Activated naive CD8-positive, alpha-beta T cell treated with anti-CD3 and anti-CD28 coated beads, Interleukin-2, amount 10 ng/mL, durations not matched to agents 7 days and 5 days (primary cell): ENCODE measurements around the gene WARS2. TPM values are rescaled to one million over a fixed set of nuclear protein-coding genes. Genes with fewer than 3 reads are reported as not detected.
"Not testable (repeated sequence)": the region's sequence is repeated elsewhere in the genome, so short reads cannot be mapped to it uniquely, and the experiment has no call there.

ENCODE experiments used
- ATAC-seq: fragments of 150-1000 bp; cut with Tn5 transposase; one replicate; pipeline ENCODE4 v1.10.0; 2021; ENCODE audit warnings: low read depth, moderate library complexity
- POLR2A ChIA-PET: fragments of 350-600 bp; sonication (Branson Sonifier 250); formaldehyde crosslinking; loops from one replicate; lab custom pipeline; 2021; ENCODE audit warnings: antibody characterized with exemption; lab: Charles Lee
- DNase-seq: peaks from one replicate; pipeline ENCODE4 v3.0.0; 2021
- H3K27ac Mint-ChIP-seq: one replicate; pipeline ENCODE4 v1.8.0; 2022; ENCODE audit warnings: mild to moderate bottlenecking, mixed read lengths
- H3K27me3 Mint-ChIP-seq: one replicate; pipeline ENCODE4 v1.8.0; 2022; ENCODE audit warnings: mild to moderate bottlenecking, moderate library complexity, mixed read lengths
- H3K36me3 Mint-ChIP-seq: one replicate; pipeline ENCODE4 v1.8.0; 2021; ENCODE audit warnings: mild to moderate bottlenecking, mixed read lengths
- H3K4me1 Mint-ChIP-seq: one replicate; pipeline ENCODE4 v1.8.0; 2021; ENCODE audit warnings: mixed read lengths
- H3K4me3 Mint-ChIP-seq: one replicate; pipeline ENCODE4 v1.8.0; 2022; ENCODE audit warnings: mild to moderate bottlenecking, moderate library complexity, mixed read lengths
- H3K9me3 Mint-ChIP-seq: one replicate; pipeline ENCODE4 v1.8.0; 2021; ENCODE audit warnings: mixed read lengths
- total RNA-seq, 2 experiments: library from RNA; stranded (reverse); gene quantifications; one replicate each; pipeline ENCODE4 v1.2.3, GENCODE V29; 2021

WARS2 gene
- 10 to 100 TPM in 1 of 2 experiments, 1 to 10 TPM in 1; 8.5 to 10.3 TPM for total RNA-seq

DNA sequence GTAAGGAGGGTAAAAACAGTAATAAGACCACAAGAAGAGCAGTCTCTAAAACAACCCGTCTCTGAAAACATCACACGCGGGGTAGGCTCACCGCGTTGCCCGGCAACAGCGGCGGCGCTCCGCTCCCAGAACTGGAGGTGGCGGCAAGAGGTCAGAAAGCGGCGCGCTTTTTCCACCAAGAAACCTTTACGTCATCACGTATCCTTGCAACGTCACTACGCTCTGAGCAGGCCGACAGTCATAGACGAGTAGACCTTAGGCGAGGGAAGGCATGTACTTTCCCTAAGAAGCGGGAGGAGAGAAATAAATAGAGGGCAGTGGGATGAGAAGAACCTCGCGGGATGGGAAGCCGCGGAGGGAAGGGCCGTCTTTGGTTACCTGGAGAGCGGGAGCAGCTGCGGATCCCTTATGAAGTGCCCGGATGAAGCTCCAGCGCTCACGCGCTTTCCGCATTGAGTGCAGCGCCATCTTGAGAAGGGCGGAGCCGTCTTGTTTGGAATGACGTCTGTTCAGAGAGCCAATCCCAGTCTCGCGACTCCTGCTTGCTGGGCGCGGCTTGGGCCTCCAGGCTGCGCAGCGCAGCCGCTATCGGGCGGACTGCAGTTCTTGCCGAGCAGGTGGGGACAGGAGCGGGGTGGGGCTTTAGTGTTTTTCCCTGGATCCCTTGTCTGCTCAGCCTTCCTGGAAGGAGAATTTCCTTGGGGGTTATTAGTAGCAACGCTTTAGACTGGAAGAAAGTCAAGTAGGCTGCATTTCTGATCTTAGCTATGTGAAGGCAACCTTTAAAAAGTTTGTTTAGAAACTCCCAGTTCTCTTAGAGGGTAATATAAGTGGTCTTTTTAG is at the start of gene WARS2:
Gene WARS2 (minus strand): TSS at position 477 of the 843 bp plus-strand sequence. CDS start 9 bp downstream, at position 468.
- DNase-seq: peak; percentile 88
- H3K27ac Mint-ChIP-seq: no peak within 1 kb of the TSS
- H3K9me3 Mint-ChIP-seq: no peaks in the 10 kb centered on the region
- no peak within 1 kb of the TSS for H3K4me3 Mint-ChIP-seq
- H3K27me3 Mint-ChIP-seq: no peaks in the 10 kb centered on the region
- POLR2A ChIA-PET: interaction anchor here (0.6 to 1.1 kb wide), 2 partner anchors 9 to 1404 kb away, joined by 3 to 4 read pairs; no protein-coding TSS in a partner anchor
- peaks cover 16% of the 10 kb centered on the region for H3K4me1 Mint-ChIP-seq
- H3K36me3 Mint-ChIP-seq: peaks cover 6% of the 10 kb centered on the region
- peak; percentile 94 for ATAC-seq

DNA sequence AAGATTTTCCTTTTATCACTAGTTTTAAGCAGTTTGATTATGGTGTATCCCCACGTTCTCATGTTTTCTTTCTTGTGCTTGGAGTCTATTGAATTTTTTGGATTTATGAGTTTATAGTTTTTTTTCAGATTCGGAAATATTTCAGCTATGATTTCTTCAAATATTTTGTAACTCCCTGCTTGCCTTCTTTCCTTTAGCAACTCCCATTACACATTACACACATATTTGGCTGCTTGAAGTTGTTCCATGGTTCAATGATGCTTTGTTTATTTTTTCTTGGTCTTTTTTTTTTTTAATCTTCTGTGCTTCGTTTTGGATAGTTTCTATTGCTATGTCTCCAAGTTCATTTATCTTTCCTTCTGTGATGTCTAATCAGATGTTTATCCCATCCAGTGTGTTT is 48.5 kb upstream of the WARS2 start:
- Mint-ChIP-seq H3K36me3 (peaks cover 5% of the 10 kb centered on the region), H3K27me3 (no peaks in the 10 kb centered on the region), H3K27ac (no peak overlapping the region), H3K9me3 (peaks cover 3% of the 10 kb centered on the region), H3K4me3 (no peak overlapping the region), H3K4me1 (peaks cover 2% of the 10 kb centered on the region)
- POLR2A ChIA-PET: no interaction called here
- ATAC-seq: no peak
- no peak for DNase-seq

DNA sequence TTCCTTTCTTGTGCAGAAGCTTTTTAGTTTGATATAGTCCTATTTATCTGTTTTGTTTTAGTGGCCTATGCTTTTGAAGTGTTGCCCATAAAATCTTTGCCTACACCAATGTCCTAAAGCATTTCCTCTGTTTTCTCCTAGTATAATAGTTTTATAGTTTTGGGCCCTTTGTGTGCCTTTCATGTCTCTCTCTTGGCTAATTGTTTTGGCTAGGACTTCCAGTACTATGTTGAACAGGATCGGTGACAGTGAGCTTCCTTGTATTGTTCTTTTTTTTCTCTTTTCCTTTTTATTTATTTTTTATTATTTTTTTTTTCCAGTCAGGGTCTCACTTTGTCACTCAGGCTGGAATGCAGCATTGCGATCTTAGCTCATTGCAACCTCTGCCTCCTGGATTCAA is 47.0 kb upstream of the WARS2 start:
- Mint-ChIP-seq H3K36me3 (peaks cover 5% of the 10 kb centered on the region), H3K4me3 (no peak overlapping the region), H3K9me3 (peaks cover 3% of the 10 kb centered on the region), H3K27me3 (no peaks in the 10 kb centered on the region), H3K4me1 (peaks cover 2% of the 10 kb centered on the region), H3K27ac (no peak overlapping the region)
- DNase-seq: no peak
- ATAC-seq: no peak
- POLR2A ChIA-PET: no interaction called here

DNA sequence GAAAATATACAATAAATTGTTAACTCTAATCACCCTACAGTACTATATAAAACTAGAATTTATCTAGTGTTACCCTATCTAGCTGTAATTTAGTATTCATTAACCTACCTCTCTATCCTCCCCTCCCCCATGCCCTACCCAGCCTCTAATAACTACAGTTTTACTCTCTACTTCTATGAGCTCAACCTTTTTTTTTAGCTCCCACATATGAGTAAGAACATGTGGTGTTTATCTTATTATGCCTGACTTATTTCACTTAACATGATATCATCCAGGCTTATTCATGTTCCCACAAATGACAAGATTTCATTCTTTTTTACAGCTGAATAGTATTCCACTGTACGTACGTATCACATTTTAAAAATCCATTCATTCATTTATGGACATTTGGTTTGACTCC is 46.0 kb upstream of the WARS2 start:
- Mint-ChIP-seq H3K9me3 (peaks cover 3% of the 10 kb centered on the region), H3K36me3 (peaks cover 5% of the 10 kb centered on the region), H3K27me3 (no peaks in the 10 kb centered on the region), H3K27ac (no peak overlapping the region), H3K4me3 (no peak overlapping the region), H3K4me1 (no peaks in the 10 kb centered on the region)
- POLR2A ChIA-PET: no interaction called here
- no peak for DNase-seq
- ATAC-seq: no peak

DNA sequence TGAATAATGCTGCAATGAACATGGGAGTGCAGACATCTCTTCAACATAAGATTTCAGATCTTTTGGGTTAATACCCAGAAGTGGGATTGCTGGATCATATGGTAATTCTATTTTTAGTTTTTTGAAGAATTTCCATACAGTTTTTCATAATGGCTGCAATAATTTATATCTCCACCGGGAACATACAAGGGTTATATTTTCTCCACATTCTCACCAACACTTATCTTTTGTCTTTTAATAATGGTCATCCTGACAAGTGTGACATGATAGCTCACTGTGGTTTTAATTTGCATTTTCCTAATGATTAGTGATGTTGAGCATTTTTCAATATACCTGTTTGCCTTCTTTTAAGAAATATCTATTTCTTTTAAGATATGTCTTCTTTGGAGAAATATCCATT is 44.5 kb upstream of the WARS2 start:
- Mint-ChIP-seq H3K27ac (no peak overlapping the region), H3K4me3 (no peak overlapping the region), H3K9me3 (peaks cover 4% of the 10 kb centered on the region), H3K27me3 (no peaks in the 10 kb centered on the region), H3K4me1 (no peaks in the 10 kb centered on the region), H3K36me3 (peaks cover 9% of the 10 kb centered on the region)
- POLR2A ChIA-PET: no interaction called here
- ATAC-seq: no peak
- DNase-seq: no peak

DNA sequence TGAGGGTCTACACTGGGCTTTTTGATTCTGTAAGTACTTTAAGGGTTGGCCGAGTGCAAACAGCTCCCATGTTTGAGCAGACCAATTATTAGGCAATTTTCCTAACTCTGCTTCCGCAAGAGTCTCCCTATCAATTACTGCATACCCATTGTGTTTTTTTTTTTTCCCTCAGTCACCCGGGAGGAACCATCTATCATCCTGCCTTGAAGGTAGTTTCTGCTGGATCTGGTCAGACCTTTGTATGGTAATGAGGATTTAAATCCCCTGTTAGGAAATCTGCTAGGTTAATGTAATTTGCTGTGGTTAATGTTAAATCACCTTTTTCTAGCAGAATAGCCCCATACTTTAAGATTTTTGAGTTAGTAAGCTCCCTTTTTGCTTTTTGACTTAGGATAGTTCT is 40.8 kb upstream of the WARS2 start:
- Mint-ChIP-seq H3K27ac (no peak overlapping the region), H3K36me3 (peaks cover 18% of the 10 kb centered on the region), H3K4me1 (no peaks in the 10 kb centered on the region), H3K4me3 (no peak overlapping the region), H3K27me3 (no peaks in the 10 kb centered on the region), H3K9me3 (peaks cover 5% of the 10 kb centered on the region)
- ATAC-seq (no peak), DNase-seq (no peak)
- POLR2A ChIA-PET: no interaction called here

DNA sequence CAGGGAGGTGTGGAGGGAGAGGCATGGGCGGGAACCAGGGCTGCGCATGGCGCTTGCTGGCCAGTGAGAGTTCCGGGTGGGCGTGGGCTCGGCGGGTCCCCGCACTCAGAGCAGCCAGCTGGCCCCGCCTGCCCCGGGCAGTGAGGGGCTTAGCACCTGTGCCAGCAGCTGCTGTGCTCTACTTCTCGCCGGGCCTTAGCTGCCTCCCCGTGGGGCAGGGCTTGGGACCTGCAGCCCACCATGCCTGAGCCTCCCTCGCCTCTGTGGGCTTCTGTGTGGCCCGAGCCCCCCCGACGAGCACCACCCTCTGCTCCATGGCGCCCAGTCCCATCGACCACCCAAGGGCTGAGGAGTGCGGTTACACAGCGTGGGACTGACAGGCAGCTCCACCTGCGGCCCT is 38.6 kb upstream of the WARS2 start:
- H3K9me3 Mint-ChIP-seq: peaks cover 5% of the 10 kb centered on the region
- no peak overlapping the region for H3K27ac Mint-ChIP-seq
- peaks cover 20% of the 10 kb centered on the region for H3K36me3 Mint-ChIP-seq

DNA sequence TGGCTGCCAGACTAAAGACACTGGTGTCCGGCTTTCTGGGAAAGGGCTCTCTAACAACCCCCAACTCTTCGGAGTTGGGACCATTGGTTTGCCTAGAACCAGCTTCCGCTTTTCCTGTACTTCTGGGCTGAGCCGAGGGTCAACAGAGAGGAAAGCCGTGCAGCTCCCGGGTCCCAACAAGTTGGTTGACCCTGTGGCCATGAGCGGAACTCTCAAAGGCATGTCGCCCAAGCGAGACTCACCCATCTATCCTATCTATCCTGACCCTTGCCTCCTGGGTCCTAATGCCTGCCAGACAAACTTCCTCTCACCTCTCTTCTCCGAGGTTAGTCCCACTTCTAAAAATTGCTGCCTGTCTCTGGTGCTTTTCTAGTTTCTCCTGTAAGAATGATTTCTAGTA is 32.5 kb upstream of the WARS2 start:
- H3K4me1 Mint-ChIP-seq, POLR2A ChIA-PET, H3K9me3 Mint-ChIP-seq, H3K27me3 Mint-ChIP-seq, DNase-seq, ATAC-seq, H3K27ac Mint-ChIP-seq, H3K4me3 Mint-ChIP-seq: not testable (repeated sequence)
- peaks cover 22% of the 10 kb centered on the region for H3K36me3 Mint-ChIP-seq

More for the DNA sequence above, 38.6 kb upstream of the WARS2 start:
- Mint-ChIP-seq H3K4me1 (no peaks in the 10 kb centered on the region), H3K27me3 (no peaks in the 10 kb centered on the region), H3K4me3 (no peak overlapping the region)
- POLR2A ChIA-PET: no interaction called here
- DNase-seq (no peak), ATAC-seq (no peak)

DNA sequence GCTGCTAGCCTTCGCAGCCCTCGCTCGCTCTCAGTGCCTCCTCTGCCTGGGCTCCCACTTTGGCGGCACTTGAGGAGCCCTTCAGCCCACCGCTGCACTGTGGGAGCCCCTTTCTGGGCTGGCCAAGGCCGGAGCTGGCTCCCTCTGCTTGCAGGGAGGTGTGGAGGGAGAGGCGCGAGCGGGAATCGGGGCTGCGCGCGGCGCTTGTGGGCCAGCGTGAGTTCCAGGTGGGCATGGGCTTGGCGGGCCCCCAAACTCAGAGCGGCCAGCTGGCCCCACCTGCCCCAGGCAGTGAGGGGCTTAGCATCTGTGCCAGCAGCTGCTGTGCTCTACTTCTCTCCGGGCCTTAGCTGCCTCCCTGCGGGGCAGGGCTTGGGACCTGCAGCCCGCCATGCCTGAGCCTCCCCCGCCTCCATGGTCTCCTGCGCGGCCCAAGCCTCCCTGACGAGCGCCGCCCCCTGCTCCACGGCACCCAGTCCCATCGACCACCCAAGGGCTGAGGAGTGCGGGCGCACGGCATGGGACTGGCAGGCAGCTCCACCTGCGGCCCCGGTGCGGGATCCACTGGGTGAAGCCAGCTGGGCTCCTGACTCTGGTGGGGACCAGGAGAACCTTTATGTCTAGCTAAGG is 31.0 kb upstream of the WARS2 start:
- H3K27ac Mint-ChIP-seq, H3K27me3 Mint-ChIP-seq, ATAC-seq, DNase-seq, H3K9me3 Mint-ChIP-seq, H3K4me3 Mint-ChIP-seq, POLR2A ChIA-PET, H3K4me1 Mint-ChIP-seq: not testable (repeated sequence)
- H3K36me3 Mint-ChIP-seq: peaks cover 25% of the 10 kb centered on the region

DNA sequence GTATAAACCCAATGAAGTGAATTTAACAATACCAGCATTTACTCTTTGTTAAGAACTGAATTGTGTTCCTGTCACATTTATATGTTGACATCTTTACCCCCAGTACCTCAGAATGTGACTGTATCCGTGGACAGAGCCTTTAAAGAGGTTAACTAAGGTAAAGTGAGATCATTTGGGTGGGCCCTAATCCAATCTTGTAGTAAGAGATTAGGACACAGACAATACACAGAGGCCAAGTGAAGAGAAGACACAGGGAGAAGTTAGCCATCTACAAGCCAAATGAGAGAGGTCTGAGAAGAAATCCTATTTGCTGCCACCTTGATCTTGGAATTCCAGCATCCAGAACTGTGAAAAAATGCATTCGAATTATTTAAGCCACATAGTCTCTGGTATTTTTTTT is 22.9 kb upstream of the WARS2 start:
- Mint-ChIP-seq H3K4me3 (no peak overlapping the region), H3K9me3 (no peaks in the 10 kb centered on the region), H3K27ac (no peak overlapping the region), H3K36me3 (peaks cover 17% of the 10 kb centered on the region), H3K27me3 (no peaks in the 10 kb centered on the region), H3K4me1 (no peaks in the 10 kb centered on the region)
- ATAC-seq: no peak
- DNase-seq: no peak
- POLR2A ChIA-PET: no interaction called here

DNA sequence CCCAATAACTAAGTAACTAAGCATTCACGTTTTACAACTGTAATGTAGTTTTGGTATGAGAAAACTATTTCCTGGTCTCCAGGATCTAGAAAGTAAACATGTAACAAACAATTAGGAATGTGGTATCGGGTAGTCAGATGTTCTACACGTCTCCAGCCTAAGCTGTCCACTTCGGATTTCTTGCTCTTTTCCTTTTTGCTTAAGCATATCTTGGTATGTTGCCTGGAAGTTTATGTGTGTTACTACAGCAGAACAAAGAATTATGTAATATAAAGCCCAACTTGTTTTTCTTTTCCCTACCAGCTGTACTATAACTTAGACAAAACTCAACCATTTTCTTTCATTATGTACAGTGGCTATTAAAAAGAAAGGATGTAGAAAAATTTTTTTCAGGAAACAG is 20.4 kb upstream of the WARS2 start:
- Mint-ChIP-seq H3K27me3 (no peaks in the 10 kb centered on the region), H3K27ac (no peak overlapping the region), H3K9me3 (peaks cover under 1% of the 10 kb centered on the region), H3K4me3 (no peak overlapping the region), H3K36me3 (peaks cover 31% of the 10 kb centered on the region), H3K4me1 (no peaks in the 10 kb centered on the region)
- POLR2A ChIA-PET: no interaction called here
- ATAC-seq (no peak), DNase-seq (no peak)

DNA sequence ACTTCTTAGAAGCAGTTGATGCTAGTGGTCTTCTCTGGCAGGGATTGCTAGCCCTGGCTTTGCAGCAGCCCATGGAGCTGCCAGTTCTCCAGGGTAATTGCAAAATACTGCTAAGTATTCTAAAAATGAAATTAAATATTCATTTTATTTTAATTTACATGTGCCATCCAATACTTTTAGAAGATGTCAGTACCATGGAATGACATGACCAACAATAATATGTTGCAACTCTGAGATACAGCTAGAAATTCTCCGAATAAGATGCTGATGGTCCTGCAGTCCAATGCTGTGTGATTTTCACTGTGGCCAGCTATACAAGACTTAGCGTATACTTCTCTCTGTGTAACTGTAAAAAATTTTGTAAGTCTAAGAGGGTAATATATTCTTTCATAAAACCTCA is 20.0 kb upstream of the WARS2 start:
- H3K4me3 Mint-ChIP-seq: no peak overlapping the region
- ATAC-seq (no peak), DNase-seq (no peak)
- no peaks in the 10 kb centered on the region for H3K4me1 Mint-ChIP-seq
- H3K9me3 Mint-ChIP-seq: peaks cover 2% of the 10 kb centered on the region
- no peak overlapping the region for H3K27ac Mint-ChIP-seq
- H3K27me3 Mint-ChIP-seq: no peaks in the 10 kb centered on the region
- POLR2A ChIA-PET: no interaction called here
- H3K36me3 Mint-ChIP-seq: peaks cover 36% of the 10 kb centered on the region

DNA sequence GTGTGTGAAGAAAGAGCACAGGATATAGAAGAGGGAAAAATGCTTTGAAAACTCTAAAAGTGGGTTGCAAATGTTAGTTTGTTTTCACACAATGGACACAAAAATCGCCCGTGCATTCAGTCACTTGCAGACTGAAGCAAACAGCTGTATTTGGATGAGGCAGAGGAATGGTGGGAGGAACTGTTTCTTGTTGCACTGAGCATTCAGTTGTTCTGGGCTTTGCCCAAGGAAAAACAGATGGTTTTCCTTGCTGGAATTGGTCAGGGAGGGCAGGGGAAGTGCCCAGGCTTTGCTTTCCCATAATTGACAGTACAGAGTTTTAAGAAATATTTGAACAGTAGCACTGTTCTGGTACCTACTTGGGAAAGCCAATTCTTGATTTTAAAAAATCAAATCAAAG is 19.5 kb upstream of the WARS2 start:
- no peak for ATAC-seq
- DNase-seq: no peak
- Mint-ChIP-seq H3K9me3 (peaks cover 4% of the 10 kb centered on the region), H3K27me3 (no peaks in the 10 kb centered on the region), H3K4me1 (no peaks in the 10 kb centered on the region), H3K36me3 (peaks cover 40% of the 10 kb centered on the region), H3K27ac (no peak overlapping the region), H3K4me3 (no peak overlapping the region)
- POLR2A ChIA-PET: no interaction called here

DNA sequence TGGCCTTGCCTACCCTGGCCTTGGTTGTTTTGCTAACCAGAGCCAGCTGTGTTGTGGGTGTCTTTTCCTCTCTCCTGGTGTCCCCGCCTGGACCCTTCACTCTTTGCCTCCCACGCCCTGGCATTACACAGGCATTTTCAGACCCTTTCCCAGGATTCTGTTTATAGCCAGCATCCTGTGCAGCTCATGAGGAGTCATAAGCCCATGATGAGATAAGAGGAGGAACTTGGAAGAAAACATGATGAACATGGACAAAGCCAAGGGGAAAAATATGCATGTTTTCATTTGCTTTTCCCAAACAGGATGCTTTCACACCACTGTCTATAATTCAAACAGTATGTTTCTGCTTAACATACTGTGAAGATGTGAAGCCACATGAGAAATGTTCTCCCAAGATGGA is 18.7 kb upstream of the WARS2 start:
- Mint-ChIP-seq H3K4me3 (no peak overlapping the region), H3K27ac (no peak overlapping the region), H3K27me3 (no peaks in the 10 kb centered on the region), H3K4me1 (no peaks in the 10 kb centered on the region), H3K9me3 (peaks cover 5% of the 10 kb centered on the region), H3K36me3 (peaks cover 46% of the 10 kb centered on the region)
- DNase-seq (no peak), ATAC-seq (no peak)
- POLR2A ChIA-PET: no interaction called here
